ENCODE results near the gene IRF4. TPM values are rescaled to one million over a fixed set of nuclear protein-coding genes. Genes with fewer than 3 reads are reported as not detected.

Gene IRF4
- total RNA-seq, 1 donor from 2014 or later, result 2.9 TPM

DNA sequence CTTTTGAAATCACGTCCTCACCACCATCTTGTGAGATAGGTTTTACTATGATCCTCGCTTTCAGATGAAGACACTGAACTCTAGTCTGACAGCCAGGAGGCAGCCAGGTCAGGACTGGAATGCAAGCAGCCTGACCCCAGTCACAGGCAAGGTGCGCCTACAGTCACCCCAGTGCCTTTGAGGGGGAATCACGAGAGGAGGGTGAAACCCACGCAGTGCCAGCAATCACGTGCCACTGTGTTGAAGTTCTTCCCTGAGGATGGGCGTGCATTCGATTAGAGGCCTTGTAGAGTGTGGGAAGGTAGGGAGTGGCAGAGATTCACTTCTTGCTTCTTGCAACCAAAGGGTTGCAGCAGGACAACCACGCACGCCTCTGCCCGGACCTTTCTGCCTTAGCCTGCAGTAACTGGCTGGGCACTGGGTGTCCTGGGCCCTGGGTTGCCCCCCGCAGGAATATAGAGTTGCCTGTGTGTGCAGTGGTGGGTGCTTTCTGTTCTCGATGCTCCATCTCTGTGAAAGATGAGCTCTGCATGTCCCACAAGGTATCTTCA is 33.7 kb upstream of the IRF4 start:
- TF ChIP-seq POLR2A (IDR thresholded peaks at IDR 0.05), result no peak
- TF ChIP-seq, protein P1, sequence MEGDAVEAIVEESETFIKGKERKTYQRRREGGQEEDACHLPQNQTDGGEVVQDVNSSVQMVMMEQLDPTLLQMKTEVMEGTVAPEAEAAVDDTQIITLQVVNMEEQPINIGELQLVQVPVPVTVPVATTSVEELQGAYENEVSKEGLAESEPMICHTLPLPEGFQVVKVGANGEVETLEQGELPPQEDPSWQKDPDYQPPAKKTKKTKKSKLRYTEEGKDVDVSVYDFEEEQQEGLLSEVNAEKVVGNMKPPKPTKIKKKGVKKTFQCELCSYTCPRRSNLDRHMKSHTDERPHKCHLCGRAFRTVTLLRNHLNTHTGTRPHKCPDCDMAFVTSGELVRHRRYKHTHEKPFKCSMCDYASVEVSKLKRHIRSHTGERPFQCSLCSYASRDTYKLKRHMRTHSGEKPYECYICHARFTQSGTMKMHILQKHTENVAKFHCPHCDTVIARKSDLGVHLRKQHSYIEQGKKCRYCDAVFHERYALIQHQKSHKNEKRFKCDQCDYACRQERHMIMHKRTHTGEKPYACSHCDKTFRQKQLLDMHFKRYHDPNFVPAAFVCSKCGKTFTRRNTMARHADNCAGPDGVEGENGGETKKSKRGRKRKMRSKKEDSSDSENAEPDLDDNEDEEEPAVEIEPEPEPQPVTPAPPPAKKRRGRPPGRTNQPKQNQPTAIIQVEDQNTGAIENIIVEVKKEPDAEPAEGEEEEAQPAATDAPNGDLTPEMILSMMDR (IDR thresholded peaks at IDR 0.05), result no peak
- TF ChIP-seq POLR2AphosphoS5 (IDR thresholded peaks at IDR 0.05; ENCODE audit: insufficient read depth in 1 of 2, low read depth in 1 of 2), result no peak
- H3K36me3 ChIP-seq, result no peaks in the 10 kb centered on the region
- no peaks in the 10 kb centered on the region for H3K4me1 ChIP-seq
- no peak overlapping the region for H3K27ac ChIP-seq
- H3K9me3 ChIP-seq, result no peaks in the 10 kb centered on the region
- H3K4me3 ChIP-seq, result no peak overlapping the region
- intact Hi-C loops (cut with DNase I), result no loop called here
- no peak for DNase-seq (ENCODE audit: extremely low spot score in 2 of 2)
- no peaks in the 10 kb centered on the region for H3K27me3 ChIP-seq

DNA sequence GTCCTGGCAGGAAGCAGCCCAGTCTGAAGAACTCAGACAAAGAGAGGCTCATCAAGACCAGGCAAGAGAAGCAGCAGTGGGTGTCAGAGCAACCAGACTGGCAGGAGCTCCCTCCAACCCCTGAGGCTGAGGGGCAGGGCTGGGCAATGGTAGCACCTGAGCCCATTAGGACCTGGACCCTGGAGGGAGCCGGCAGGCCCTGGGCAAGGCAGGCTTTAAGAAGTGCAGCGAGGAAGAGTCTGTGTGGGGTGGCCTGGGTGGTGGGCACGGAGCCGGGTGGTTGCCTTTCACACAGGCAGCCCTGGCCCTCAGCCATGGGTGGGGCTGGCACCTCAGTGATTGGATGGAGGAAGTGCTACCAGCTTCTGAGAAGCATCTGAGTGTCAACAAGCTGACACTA is 33.1 kb upstream of the IRF4 start:
- no peaks in the 10 kb centered on the region for H3K9me3 ChIP-seq

DNA sequence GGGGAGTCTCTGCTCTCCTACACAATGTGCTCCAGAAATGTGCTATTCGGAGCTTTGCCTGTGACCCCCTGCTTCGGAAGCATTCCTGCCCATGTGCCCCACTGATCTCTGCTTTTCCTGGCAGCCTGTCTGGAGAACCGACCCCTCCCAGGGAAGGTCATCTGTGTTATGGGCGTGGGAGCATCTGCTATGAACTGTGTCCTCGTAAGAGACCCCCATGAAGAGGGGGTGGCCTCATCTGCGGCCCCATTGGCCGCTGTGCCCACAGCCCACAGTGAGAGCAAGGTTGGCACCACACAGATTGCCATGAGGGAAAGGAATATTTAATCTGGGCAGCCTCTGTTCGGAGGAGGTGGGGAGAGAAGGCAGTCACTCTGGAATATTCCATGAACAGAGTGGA is 32.7 kb upstream of the IRF4 start:
- DNase-seq (ENCODE audit: extremely low spot score in 2 of 2), result no peak
- H3K4me1 ChIP-seq, result no peaks in the 10 kb centered on the region
- no peak overlapping the region for H3K27ac ChIP-seq
- TF ChIP-seq POLR2AphosphoS5 (IDR thresholded peaks at IDR 0.05; ENCODE audit: insufficient read depth in 1 of 2, low read depth in 1 of 2), result no peak
- TF ChIP-seq, protein P1 (IDR thresholded peaks at IDR 0.05), result no peak
- no peak for TF ChIP-seq POLR2A (IDR thresholded peaks at IDR 0.05)
- no peaks in the 10 kb centered on the region for H3K27me3 ChIP-seq
- H3K9me3 ChIP-seq, result no peaks in the 10 kb centered on the region
- no peak overlapping the region for H3K4me3 ChIP-seq
- intact Hi-C loops (cut with DNase I), result no loop called here
- H3K36me3 ChIP-seq, result no peaks in the 10 kb centered on the region

More for the DNA sequence above, 33.1 kb upstream of the IRF4 start:
- H3K4me3 ChIP-seq, result no peak overlapping the region
- no peak for TF ChIP-seq POLR2A (IDR thresholded peaks at IDR 0.05)
- TF ChIP-seq, protein P1 (IDR thresholded peaks at IDR 0.05), result no peak
- TF ChIP-seq POLR2AphosphoS5 (IDR thresholded peaks at IDR 0.05; ENCODE audit: insufficient read depth in 1 of 2, low read depth in 1 of 2), result no peak
- no peak for DNase-seq (ENCODE audit: extremely low spot score in 2 of 2)
- intact Hi-C loops (cut with DNase I), result no loop called here
- H3K27me3 ChIP-seq, result no peaks in the 10 kb centered on the region
- no peak overlapping the region for H3K27ac ChIP-seq
- no peaks in the 10 kb centered on the region for H3K4me1 ChIP-seq
- H3K36me3 ChIP-seq, result no peaks in the 10 kb centered on the region

DNA sequence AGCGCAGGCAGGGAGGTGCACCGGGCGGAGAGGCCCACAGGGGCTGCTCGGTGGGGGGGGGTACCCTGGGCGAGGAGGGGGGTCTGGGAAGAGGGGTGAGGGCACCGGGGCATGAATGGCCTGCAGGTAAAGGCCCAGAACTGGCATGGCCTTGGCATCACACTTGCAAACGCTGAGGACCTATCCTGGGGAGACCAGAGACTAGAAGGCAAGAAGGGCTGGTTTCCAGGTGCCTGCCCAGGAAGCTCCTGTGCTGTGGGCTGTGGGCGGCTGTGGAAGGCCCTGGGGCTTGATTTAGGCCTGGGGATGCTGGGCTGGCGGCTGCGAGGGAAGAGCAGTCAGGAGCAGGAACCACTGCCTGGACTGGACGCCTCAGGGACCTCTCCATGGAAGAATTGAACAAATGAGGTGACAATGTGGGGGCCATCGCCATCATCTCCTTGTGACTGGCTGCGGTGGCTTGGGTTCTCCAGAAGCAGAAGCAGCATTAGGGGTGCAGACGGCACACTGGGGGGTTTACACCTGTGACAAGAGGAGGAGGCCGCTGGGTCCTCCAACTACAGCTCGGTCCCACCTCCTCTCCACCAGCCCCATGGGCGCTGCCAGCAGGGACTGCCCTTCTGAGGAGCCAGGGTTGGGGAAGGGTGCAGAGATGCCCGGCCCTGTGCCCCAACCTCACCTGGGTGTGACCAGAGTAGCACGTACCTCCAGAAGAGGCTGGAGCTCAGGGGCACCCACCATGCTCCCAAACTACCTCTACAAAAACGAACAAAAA is 32.1 kb upstream of the IRF4 start:
- H3K27me3 ChIP-seq, result no peaks in the 10 kb centered on the region
- intact Hi-C loops (cut with DNase I), result no loop called here
- no peaks in the 10 kb centered on the region for H3K36me3 ChIP-seq
- no peak for TF ChIP-seq POLR2A (IDR thresholded peaks at IDR 0.05)
- TF ChIP-seq POLR2AphosphoS5 (IDR thresholded peaks at IDR 0.05; ENCODE audit: insufficient read depth in 1 of 2, low read depth in 1 of 2), result no peak
- TF ChIP-seq, protein P1 (IDR thresholded peaks at IDR 0.05), result no peak
- no peak for DNase-seq (ENCODE audit: extremely low spot score in 2 of 2)
- H3K27ac ChIP-seq, result no peak overlapping the region
- no peak overlapping the region for H3K4me3 ChIP-seq
- H3K4me1 ChIP-seq, result no peaks in the 10 kb centered on the region
- H3K9me3 ChIP-seq, result no peaks in the 10 kb centered on the region

DNA sequence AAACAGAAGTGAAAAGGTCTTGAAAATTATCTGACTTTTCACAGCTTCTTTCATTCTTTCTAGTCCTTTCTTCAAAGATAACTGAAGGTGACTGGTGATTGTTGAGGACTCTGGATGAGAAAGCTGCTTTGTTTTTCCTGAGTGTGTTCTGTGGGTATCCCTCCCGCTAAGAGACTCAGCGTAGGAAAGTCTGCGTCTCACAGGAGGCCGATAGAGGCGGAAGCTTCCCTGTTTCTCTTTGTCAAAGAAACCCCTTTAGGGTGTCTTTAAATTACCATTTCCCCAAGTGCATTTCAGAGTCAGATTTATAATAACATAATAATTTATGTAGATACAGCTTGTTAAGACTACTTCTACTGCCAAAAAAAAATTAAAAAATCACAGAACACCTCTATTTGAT is 31.2 kb upstream of the IRF4 start:
- no peaks in the 10 kb centered on the region for H3K27me3 ChIP-seq
- H3K4me3 ChIP-seq, result no peak overlapping the region
- no peaks in the 10 kb centered on the region for H3K9me3 ChIP-seq
- no peak for DNase-seq (ENCODE audit: extremely low spot score in 2 of 2)
- no peak for TF ChIP-seq POLR2AphosphoS5 (IDR thresholded peaks at IDR 0.05; ENCODE audit: insufficient read depth in 1 of 2, low read depth in 1 of 2)
- TF ChIP-seq, protein P1 (IDR thresholded peaks at IDR 0.05), result no peak
- TF ChIP-seq POLR2A (IDR thresholded peaks at IDR 0.05), result no peak
- H3K36me3 ChIP-seq, result no peaks in the 10 kb centered on the region
- H3K4me1 ChIP-seq, result no peaks in the 10 kb centered on the region
- no peak overlapping the region for H3K27ac ChIP-seq
- intact Hi-C loops (cut with DNase I), result no loop called here
